ENCODE results near the gene DOK3. TPM values are rescaled to one million over a fixed set of nuclear protein-coding genes. Genes with fewer than 3 reads are reported as not detected.

The DOK3 gene
- polyA plus RNA-seq, 2 of the 4 experiments (the other 2 are of a cell fraction), result 1.3 to 7.1 TPM

DNA sequence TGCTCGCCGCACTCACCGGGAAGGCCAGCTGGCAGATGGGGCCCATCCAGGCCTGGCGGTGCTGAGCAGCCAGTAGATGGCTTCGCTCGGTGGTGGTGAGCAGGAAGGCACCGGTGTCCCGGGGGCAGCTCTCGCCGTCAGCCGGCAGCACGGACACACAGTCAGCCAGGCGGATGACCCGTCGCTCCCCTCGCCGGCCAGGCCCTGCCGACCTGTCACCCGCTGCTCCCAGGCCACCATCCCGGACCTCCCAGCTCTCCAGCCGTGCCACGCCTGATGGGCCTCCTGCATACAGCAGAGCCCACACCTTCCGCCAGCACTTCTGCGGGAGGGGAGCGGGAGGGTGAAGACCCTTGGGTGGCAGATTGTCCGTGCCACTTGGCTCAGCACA lies 1.4 kb downstream of the DOK3 start:
- no peak for DNase-seq (ENCODE audit: low read depth in 1 of 2, low spot score in 1 of 2)
- POLR2A ChIA-PET, result interaction anchor here (0.7 kb wide), 1 partner anchor 11 kb away, joined by 4 read pairs; the partner anchor contains the start of gene PDLIM7
- H3K4me1 ChIP-seq, result no peaks in the 10 kb centered on the region
- no peak overlapping the region for H3K4me3 ChIP-seq
- 95% methylated on average over 26 of the region's 26 CpGs for WGBS (ENCODE audit: missing lambda C conversion rate)
- TF ChIP-seq MAFK (IDR thresholded peaks at IDR 0.05; ENCODE audit: partially characterized antibody), result no peak
- TF ChIP-seq KDM1A (IDR thresholded peaks at IDR 0.05; ENCODE audit: low read depth), result no peak
- TF ChIP-seq, protein P1, sequence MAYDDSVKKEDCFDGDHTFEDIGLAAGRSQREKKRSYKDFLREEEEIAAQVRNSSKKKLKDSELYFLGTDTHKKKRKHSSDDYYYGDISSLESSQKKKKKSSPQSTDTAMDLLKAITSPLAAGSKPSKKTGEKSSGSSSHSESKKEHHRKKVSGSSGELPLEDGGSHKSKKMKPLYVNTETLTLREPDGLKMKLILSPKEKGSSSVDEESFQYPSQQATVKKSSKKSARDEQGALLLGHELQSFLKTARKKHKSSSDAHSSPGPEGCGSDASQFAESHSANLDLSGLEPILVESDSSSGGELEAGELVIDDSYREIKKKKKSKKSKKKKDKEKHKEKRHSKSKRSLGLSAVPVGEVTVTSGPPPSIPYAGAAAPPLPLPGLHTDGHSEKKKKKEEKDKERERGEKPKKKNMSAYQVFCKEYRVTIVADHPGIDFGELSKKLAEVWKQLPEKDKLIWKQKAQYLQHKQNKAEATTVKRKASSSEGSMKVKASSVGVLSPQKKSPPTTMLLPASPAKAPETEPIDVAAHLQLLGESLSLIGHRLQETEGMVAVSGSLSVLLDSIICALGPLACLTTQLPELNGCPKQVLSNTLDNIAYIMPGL (CRISPR knock-in tag; IDR thresholded peaks at IDR 0.05; ENCODE audit: borderline replicate concordance), result no peak
- no peak for TF ChIP-seq MAZ (IDR thresholded peaks at IDR 0.05; ENCODE audit: borderline replicate concordance, low read depth, low read length)
- TF ChIP-seq, protein P2, sequence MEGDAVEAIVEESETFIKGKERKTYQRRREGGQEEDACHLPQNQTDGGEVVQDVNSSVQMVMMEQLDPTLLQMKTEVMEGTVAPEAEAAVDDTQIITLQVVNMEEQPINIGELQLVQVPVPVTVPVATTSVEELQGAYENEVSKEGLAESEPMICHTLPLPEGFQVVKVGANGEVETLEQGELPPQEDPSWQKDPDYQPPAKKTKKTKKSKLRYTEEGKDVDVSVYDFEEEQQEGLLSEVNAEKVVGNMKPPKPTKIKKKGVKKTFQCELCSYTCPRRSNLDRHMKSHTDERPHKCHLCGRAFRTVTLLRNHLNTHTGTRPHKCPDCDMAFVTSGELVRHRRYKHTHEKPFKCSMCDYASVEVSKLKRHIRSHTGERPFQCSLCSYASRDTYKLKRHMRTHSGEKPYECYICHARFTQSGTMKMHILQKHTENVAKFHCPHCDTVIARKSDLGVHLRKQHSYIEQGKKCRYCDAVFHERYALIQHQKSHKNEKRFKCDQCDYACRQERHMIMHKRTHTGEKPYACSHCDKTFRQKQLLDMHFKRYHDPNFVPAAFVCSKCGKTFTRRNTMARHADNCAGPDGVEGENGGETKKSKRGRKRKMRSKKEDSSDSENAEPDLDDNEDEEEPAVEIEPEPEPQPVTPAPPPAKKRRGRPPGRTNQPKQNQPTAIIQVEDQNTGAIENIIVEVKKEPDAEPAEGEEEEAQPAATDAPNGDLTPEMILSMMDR (IDR thresholded peaks at IDR 0.05), result no peak
- TF ChIP-seq HDAC2 (IDR thresholded peaks at IDR 0.05), result no peak
- no peak for TF ChIP-seq FOXS1 (CRISPR knock-in tag; IDR thresholded peaks at IDR 0.05)
- no peak for TF ChIP-seq NFE2L2 (conservative IDR thresholded peaks at IDR 0.05; ENCODE audit: low read length)
- TF ChIP-seq KDM5A (IDR thresholded peaks at IDR 0.05), result no peak
- TF ChIP-seq RNF2 (IDR thresholded peaks at IDR 0.05; ENCODE audit: borderline replicate concordance, low read depth), result no peak
- no peak for TF ChIP-seq RFX5 (IDR thresholded peaks at IDR 0.05)
- TF ChIP-seq, protein P3, sequence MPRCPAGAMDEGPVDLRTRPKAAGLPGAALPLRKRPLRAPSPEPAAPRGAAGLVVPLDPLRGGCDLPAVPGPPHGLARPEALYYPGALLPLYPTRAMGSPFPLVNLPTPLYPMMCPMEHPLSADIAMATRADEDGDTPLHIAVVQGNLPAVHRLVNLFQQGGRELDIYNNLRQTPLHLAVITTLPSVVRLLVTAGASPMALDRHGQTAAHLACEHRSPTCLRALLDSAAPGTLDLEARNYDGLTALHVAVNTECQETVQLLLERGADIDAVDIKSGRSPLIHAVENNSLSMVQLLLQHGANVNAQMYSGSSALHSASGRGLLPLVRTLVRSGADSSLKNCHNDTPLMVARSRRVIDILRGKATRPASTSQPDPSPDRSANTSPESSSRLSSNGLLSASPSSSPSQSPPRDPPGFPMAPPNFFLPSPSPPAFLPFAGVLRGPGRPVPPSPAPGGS (IDR thresholded peaks at IDR 0.05), result no peak
- TF ChIP-seq, protein P4, sequence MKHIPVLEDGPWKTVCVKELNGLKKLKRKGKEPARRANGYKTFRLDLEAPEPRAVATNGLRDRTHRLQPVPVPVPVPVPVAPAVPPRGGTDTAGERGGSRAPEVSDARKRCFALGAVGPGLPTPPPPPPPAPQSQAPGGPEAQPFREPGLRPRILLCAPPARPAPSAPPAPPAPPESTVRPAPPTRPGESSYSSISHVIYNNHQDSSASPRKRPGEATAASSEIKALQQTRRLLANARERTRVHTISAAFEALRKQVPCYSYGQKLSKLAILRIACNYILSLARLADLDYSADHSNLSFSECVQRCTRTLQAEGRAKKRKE (CRISPR knock-in tag; IDR thresholded peaks at IDR 0.05; ENCODE audit: low read depth), result no peak
- TF ChIP-seq JUNB (IDR thresholded peaks at IDR 0.05), result no peak
- no peak for TF ChIP-seq SMC3 (IDR thresholded peaks at IDR 0.05)
- no peak overlapping the region for H3K27ac ChIP-seq
- CTCF ChIA-PET, result interaction anchor here (0.9 to 4.3 kb wide), 10 partner anchors 7 to 395 kb away, joined by 3 to 40 read pairs (median 4); no protein-coding TSS in a partner anchor
- FAIRE-seq, result no peak
- H3K4me2 ChIP-seq, result no peak overlapping the region
- H3K9me3 ChIP-seq, result no peaks in the 10 kb centered on the region
- ATAC-seq, result no peak

DNA sequence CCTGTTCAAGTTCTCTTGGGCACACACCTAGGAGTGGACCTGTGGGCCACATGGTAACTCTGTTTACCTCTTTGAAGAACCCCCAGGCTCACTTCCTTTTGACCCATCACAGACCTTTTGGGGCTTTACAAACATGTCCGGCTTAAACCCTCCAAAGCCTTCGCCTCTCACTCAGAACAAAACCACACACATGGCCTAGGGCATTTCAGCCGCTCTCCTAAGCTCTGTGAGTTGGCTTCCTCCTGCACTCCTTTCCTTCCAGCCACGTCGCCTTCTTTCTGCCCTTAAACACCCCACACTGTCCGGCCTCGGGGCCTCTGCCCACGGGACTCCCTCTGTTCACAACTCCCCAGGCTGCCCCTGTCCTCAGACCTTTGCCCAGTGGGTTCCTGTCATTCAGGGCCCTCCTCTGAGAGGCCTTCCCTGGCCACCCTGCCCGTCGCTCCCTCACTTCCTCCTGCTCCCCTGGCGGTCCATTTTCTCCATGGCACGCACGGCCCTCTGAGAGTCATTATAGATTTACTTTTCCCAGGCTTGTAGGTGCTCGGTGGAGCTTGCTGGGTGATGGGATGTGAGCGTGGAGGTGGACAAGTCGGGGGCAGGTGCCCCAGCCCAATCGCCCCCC lies 1.9 kb downstream of the DOK3 start:
- no peak overlapping the region for H3K27ac ChIP-seq
- WGBS (ENCODE audit: missing lambda C conversion rate), result 91% methylated on average over 17 of the region's 17 CpGs
- no peaks in the 10 kb centered on the region for H3K9me3 ChIP-seq
- POLR2A ChIA-PET, result no interaction called here
- DNase-seq (ENCODE audit: low read depth in 1 of 2, low spot score in 1 of 2), result no peak
- no peak overlapping the region for H3K4me2 ChIP-seq
- CTCF ChIA-PET, result interaction anchor here (1.0 to 10.5 kb wide), 9 partner anchors 7 to 117 kb away, joined by 3 to 142 read pairs (median 5); no protein-coding TSS in a partner anchor
- no peak for FAIRE-seq
- H3K4me1 ChIP-seq, result no peaks in the 10 kb centered on the region
- no peak overlapping the region for H3K4me3 ChIP-seq
- no peak; a peak in 1 of 6 replicates for ATAC-seq
- TF ChIP-seq, protein P4 (CRISPR knock-in tag; IDR thresholded peaks at IDR 0.05; ENCODE audit: low read depth), result no peak
- TF ChIP-seq EHMT2 (IDR thresholded peaks at IDR 0.05; ENCODE audit: low read depth), result no peak
- TF ChIP-seq, protein P5, sequence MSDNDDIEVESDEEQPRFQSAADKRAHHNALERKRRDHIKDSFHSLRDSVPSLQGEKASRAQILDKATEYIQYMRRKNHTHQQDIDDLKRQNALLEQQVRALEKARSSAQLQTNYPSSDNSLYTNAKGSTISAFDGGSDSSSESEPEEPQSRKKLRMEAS (IDR thresholded peaks at IDR 0.05), result no peak
- no peak for TF ChIP-seq TP53 (CRISPR knock-in tag; IDR thresholded peaks at IDR 0.05)
- no peak for TF ChIP-seq CBX2 (IDR thresholded peaks at IDR 0.05; ENCODE audit: borderline replicate concordance, low read depth)
- no peak for TF ChIP-seq CBX8 (IDR thresholded peaks at IDR 0.05)
- no peak for TF ChIP-seq MAFK (IDR thresholded peaks at IDR 0.05; ENCODE audit: partially characterized antibody)
- TF ChIP-seq POLR2AphosphoS2 (conservative IDR thresholded peaks at IDR 0.05; ENCODE audit: low read length), result no peak
- TF ChIP-seq ZFP36 (IDR thresholded peaks at IDR 0.05; ENCODE audit: borderline replicate concordance, partially characterized antibody), result no peak
- TF ChIP-seq, protein P6, sequence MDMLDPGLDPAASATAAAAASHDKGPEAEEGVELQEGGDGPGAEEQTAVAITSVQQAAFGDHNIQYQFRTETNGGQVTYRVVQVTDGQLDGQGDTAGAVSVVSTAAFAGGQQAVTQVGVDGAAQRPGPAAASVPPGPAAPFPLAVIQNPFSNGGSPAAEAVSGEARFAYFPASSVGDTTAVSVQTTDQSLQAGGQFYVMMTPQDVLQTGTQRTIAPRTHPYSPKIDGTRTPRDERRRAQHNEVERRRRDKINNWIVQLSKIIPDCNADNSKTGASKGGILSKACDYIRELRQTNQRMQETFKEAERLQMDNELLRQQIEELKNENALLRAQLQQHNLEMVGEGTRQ (IDR thresholded peaks at IDR 0.05), result no peak
- TF ChIP-seq RAD21 (conservative IDR thresholded peaks at IDR 0.05 in 1 of 2, IDR thresholded peaks at IDR 0.05 in 1 of 2), result no peak
- TF ChIP-seq GATA3 (IDR thresholded peaks at IDR 0.05; ENCODE audit: borderline replicate concordance), result no peak
- no peak for TF ChIP-seq ESRRA (IDR thresholded peaks at IDR 0.05; ENCODE audit: borderline replicate concordance, low read length)

Measured in A549 (cell line).